Adipose tissue (tissue), 3 donors: ENCODE results near the gene PHRF1. TPM values are rescaled to one million over a fixed set of nuclear protein-coding genes. Genes with fewer than 3 reads are reported as not detected.

Experiments used
- H3K27ac ChIP-seq: one replicate; pipeline ENCODE4 v1.5.1; 2013; ENCODE audit warnings: low read depth, low read length
- WGBS, 3 donors: extraction: QIAGEN DNeasy Blood & Tissue Kit; methylation state at CpG; one replicate each; pipeline ENCODE4 v1.1.7; 2013; 5-methylcytosine and 5-hydroxymethylcytosine counted together
- polyA plus RNA-seq, 3 donors: library from polyadenylated mRNA; stranded (reverse); fragments of 200-250 nt; gene quantifications; one replicate each; pipeline ENCODE4 v1.2.3, GENCODE V29; 2013
- donor health status: healthy with polysubstance abuse.
- donor health status: Bipolar disorder and iron deficiency.
- donor health status: healthy.

PHRF1 gene
- polyA plus RNA-seq, 3 donors = 8.9 to 19.8 (median 16.0) TPM

- 92 to 93% (median 92%) methylated on average over 51 to 57 of the region's 57 CpGs for WGBS, 3 donors
- no peak overlapping the region for H3K27ac ChIP-seq
These were observed 41.1 kb downstream of the PHRF1 start for GRCh38 chr11:617199-617911.

- WGBS, 3 donors = 93 to 96% (median 94%) methylated on average over 23 to 25 of the region's 25 CpGs
- H3K27ac ChIP-seq = no peak overlapping the region
These were observed 41.8 kb downstream of the PHRF1 start for GRCh38 chr11:617912-618682.

GRCh38 chr11:618856-619627, 42.8 kb downstream of the PHRF1 start:
- H3K27ac ChIP-seq = no peak overlapping the region
- WGBS, 3 donors = 90 to 93% (median 93%) methylated on average over 21 to 24 of the region's 24 CpGs

GRCh38 chr11:619628-620050, 43.4 kb downstream of the PHRF1 start:
- 95% methylated on average over 17 to 22 of the region's 22 CpGs for WGBS, 3 donors
- H3K27ac ChIP-seq = no peak overlapping the region

- WGBS, 3 donors = 95 to 97% (median 96%) methylated on average over 13 of the region's 13 CpGs
- H3K27ac ChIP-seq = no peak overlapping the region
These were observed 43.9 kb downstream of the PHRF1 start for GRCh38 chr11:620201-620600.

GRCh38 chr11:620935-621814, 44.9 kb downstream of the PHRF1 start:
- no peak overlapping the region for H3K27ac ChIP-seq
- 70 to 76% (median 76%) methylated on average over 43 to 45 of the region's 45 CpGs for WGBS, 3 donors

GRCh38 chr11:621838-622237, 45.6 kb downstream of the PHRF1 start:
- H3K27ac ChIP-seq = no peak overlapping the region
- WGBS, 3 donors = 87 to 90% (median 88%) methylated on average over 25 to 27 of the region's 27 CpGs

GRCh38 chr11:623349-623869, 47.1 kb downstream of the PHRF1 start:
- WGBS, 3 donors = 81 to 85% (median 84%) methylated on average over 15 of the region's 15 CpGs
- no peak overlapping the region for H3K27ac ChIP-seq

GRCh38 chr11:623999-624704, 47.9 kb downstream of the PHRF1 start:
- H3K27ac ChIP-seq = no peak overlapping the region
- WGBS, 3 donors = 79 to 82% (median 81%) methylated on average over 24 to 25 of the region's 25 CpGs

- WGBS, 3 donors = 66 to 82% (median 67%) methylated on average over 32 to 33 of the region's 33 CpGs
- no peak within 1 kb of the TSS for H3K27ac ChIP-seq
These were observed 48.7 kb downstream of the PHRF1 start, which contains the start of gene CDHR5 for GRCh38 chr11:624705-625635. Gene CDHR5 (minus strand): TSS chr11:624955. CDS start chr11:624902, 53 bp downstream.

- H3K27ac ChIP-seq = no peak overlapping the region
- 67 to 78% (median 77%) methylated on average over 20 to 22 of the region's 22 CpGs for WGBS, 3 donors
These were observed 49.5 kb downstream of the PHRF1 start for GRCh38 chr11:625636-626268.

- no peak within 1 kb of the TSS for H3K27ac ChIP-seq
- 10 to 20% (median 10%) methylated on average over 34 to 71 of the region's 72 CpGs for WGBS, 3 donors
These were observed 50.4 kb downstream of the PHRF1 start, which contains the start of gene SCT for GRCh38 chr11:626475-627307. Gene SCT (minus strand): TSS chr11:627181. CDS start chr11:627143, 38 bp downstream.

GRCh38 chr11:627308-627576, 51.0 kb downstream of the PHRF1 start:
- no peak overlapping the region for H3K27ac ChIP-seq
- WGBS, 3 donors = 18 to 38% (median 25%) methylated on average over 7 to 28 of the region's 28 CpGs

- no peak overlapping the region for H3K27ac ChIP-seq
- 91 to 95% (median 94%) methylated on average over 31 of the region's 31 CpGs for WGBS, 3 donors
These were observed 51.8 kb downstream of the PHRF1 start for GRCh38 chr11:628056-628455.

GRCh38 chr11:629237-629583, 52.9 kb downstream of the PHRF1 start:
- 44 to 56% (median 44%) methylated on average over 10 of the region's 10 CpGs for WGBS, 3 donors

More at GRCh38 chr11:629237-629583, 52.9 kb downstream of the PHRF1 start:
- no peak overlapping the region for H3K27ac ChIP-seq
